Thoracic aorta (tissue), 2 donors: Measurements from ENCODE around the gene STAB2. TPM values are rescaled to one million over a fixed set of nuclear protein-coding genes. Genes with fewer than 3 reads are reported as not detected.

ENCODE experiments used
- ATAC-seq: fragments of 150-250 bp; one replicate; pipeline ENCODE4 v1.8.0; 2017; ENCODE audit warnings: low read depth; ENCODE audit not compliant: insufficient number of reproducible peaks, low FRiP score
- DNase-seq: peaks from one replicate; pipeline ENCODE4 v3.0.0-alpha.2; 2020; ENCODE audit warnings: low spot score
- H3K27ac ChIP-seq, 2 donors: fragments of 200-600 bp; sonication (generic); 1 replicate in 1 of 2; 2 replicates in 1 of 2; pipeline ENCODE4 v1.5.1; 2016; ENCODE audit warnings: mild to moderate bottlenecking in 2 of 2, moderate library complexity in 2 of 2
- H3K27me3 ChIP-seq: fragments of 200-600 bp; sonication (generic); replicated peaks from 2 replicates; pipeline ENCODE4 v1.6.0; 2016; ENCODE audit warnings: mild to moderate bottlenecking; ENCODE audit not compliant: insufficient read depth
- H3K36me3 ChIP-seq: fragments of 200-600 bp; sonication (generic); one replicate; pipeline ENCODE4 v1.5.1; 2016
- H3K4me1 ChIP-seq, 2 donors: fragments of 200-600 bp; sonication (generic); 1 replicate in 1 of 2; 2 replicates in 1 of 2; pipeline versions ENCODE4 v1.5.1 to v1.6.0; 2016; ENCODE audit warnings: low read depth in 2 of 2, mild to moderate bottlenecking in 1 of 2; ENCODE audit not compliant: control insufficient read depth in 1 of 2
- H3K4me3 ChIP-seq: fragments of 200-600 bp; sonication (generic); 2 replicates; pipeline ENCODE4 v1.5.1; 2016; ENCODE audit warnings: mild to moderate bottlenecking
- H3K9me3 ChIP-seq: fragments of 200-600 bp; sonication (generic); 2 replicates; pipeline ENCODE4 v1.5.1; 2016
- CTCF ChIP-seq: fragments of 200-600 bp; sonication (generic); IDR thresholded peaks from one replicate; pipeline ENCODE4 v1.5.1; 2019; ENCODE audit warnings: antibody characterized with exemption
- total RNA-seq, 2 donors: library from RNA; depleted of rRNA; stranded (reverse); fragments of >200 nt; gene quantifications; one replicate each; pipeline versions ENCODE4 v1.1.0 to v1.2.3, GENCODE V29; 2016

STAB2 gene
- total RNA-seq, 2 donors from 2014 or later, result not detected

DNA sequence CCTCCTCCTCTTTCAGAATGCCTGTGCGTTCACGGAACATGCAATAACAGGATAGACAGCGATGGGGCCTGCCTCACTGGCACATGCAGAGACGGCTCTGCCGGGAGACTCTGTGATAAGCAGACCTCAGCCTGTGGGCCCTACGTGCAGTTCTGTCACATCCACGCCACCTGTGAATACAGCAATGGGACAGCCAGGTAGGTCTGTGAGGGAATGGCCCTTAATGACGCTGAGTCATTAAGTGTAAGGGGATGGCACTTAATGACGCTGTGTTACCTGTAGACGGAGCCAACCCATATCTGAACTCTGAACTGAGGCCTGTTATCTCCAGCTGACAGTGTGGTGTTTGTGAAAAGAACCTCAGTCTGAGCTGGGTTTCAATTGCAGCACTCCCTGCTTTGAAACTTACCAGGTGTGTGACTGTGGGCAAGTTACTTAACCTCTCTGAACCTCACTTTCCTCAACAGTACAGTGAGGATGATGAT lies 86.9 kb downstream of the STAB2 start:
- no peaks in the 10 kb centered on the region for H3K9me3 ChIP-seq
- H3K4me3 ChIP-seq, result no peak overlapping the region
- no peak overlapping the region for H3K27ac ChIP-seq
- no peaks in the 10 kb centered on the region for H3K4me1 ChIP-seq
- no peaks in the 10 kb centered on the region for H3K36me3 ChIP-seq
- TF ChIP-seq CTCF, result no peak
- ATAC-seq, result no peak
- no peak for DNase-seq
- no peaks in the 10 kb centered on the region for H3K27me3 ChIP-seq

DNA sequence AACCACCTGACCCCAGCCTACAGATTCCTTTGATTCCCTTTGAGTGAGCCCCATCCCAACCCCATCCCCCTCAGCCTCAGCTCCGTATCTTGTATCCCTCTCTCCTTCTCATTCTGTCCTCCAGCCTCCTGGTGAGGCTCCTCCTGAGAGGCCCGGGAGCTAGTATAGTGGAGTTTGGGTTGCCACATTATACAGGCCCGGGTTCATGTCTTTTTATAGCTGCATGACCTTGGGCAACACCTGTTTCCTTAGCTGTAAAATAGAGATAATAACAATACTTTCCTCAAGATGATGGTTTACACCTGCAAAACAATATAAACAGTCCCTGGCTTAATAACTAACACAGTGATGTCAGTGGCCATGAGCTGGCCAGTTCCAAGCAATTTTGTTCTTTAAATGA lies 89.8 kb downstream of the STAB2 start:
- Histone ChIP-seq H3K27me3 (no peaks in the 10 kb centered on the region), H3K27ac (no peak overlapping the region), H3K4me1 (no peaks in the 10 kb centered on the region), H3K36me3 (no peaks in the 10 kb centered on the region), H3K4me3 (no peak overlapping the region), H3K9me3 (no peaks in the 10 kb centered on the region)
- ATAC-seq, result no peak
- no peak for DNase-seq
- no peak for TF ChIP-seq CTCF

DNA sequence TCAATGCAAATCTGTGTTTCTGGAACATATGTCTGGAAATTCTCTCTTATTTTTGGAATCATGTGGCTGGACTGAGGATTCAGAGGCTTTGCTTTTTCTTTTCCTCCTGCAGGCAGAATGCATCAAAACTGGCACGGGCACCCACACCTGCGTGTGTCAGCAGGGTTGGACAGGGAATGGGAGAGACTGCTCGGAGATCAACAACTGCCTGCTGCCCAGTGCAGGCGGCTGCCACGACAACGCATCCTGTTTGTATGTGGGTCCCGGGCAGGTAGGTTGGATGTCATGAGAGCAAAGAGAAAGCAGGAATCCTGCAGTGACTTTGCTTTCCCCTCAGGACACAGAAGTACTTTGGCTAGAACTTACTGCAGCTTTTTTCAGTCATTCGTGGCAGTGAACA lies 90.3 kb downstream of the STAB2 start:
- Histone ChIP-seq H3K4me1 (no peaks in the 10 kb centered on the region), H3K27me3 (no peaks in the 10 kb centered on the region), H3K36me3 (no peaks in the 10 kb centered on the region), H3K9me3 (no peaks in the 10 kb centered on the region), H3K27ac (no peak overlapping the region), H3K4me3 (no peak overlapping the region)
- TF ChIP-seq CTCF, result no peak
- ATAC-seq (no peak), DNase-seq (no peak)

- ATAC-seq, result no peak
- Histone ChIP-seq H3K27ac (no peak overlapping the region), H3K4me1 (no peaks in the 10 kb centered on the region), H3K9me3 (no peaks in the 10 kb centered on the region), H3K27me3 (no peaks in the 10 kb centered on the region), H3K4me3 (no peak overlapping the region), H3K36me3 (no peaks in the 10 kb centered on the region)
- TF ChIP-seq CTCF, result no peak
- DNase-seq, result no peak
Measured at GRCh38 chr12:103677905-103678304, 90.8 kb downstream of the STAB2 start.

DNA sequence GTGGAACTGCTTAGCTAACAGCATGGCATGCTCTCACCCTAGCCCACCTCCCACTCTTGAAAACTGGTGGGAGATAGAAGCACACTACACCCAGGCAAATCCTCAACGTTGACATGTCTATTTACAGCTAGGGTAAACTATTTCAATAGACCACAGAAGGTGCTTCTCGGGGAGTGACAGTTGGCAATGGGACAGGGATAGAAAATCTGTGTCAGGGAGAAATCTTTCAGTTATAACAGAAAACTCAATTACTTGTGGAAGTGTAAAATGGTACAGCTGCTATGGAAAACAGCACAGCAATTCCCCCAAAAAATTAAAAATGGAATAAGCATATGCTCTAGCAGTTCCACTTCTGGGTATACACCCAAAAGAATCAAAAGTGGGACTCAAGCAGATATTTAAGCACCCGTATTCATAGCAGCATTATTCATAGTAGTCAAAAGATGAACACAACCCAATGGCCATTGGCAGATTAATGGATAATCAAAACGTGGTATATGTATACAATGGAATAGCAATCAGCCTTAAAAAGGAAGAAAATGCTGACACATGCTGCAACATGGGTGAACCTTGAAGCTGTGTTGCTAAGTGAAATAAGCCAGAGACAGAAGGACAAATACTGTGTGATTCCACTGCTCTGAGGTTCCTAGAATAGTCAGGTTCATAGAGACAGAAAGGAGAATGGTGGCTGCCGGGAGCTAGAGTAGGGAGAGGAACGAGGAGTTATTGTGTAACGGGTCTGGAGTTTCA lies 92.5 kb downstream of the STAB2 start:
- Histone ChIP-seq H3K27me3 (no peaks in the 10 kb centered on the region), H3K4me1 (no peaks in the 10 kb centered on the region), H3K27ac (no peak overlapping the region), H3K9me3 (no peaks in the 10 kb centered on the region), H3K36me3 (no peaks in the 10 kb centered on the region), H3K4me3 (no peak overlapping the region)
- ATAC-seq (no peak), DNase-seq (no peak)
- TF ChIP-seq CTCF, result no peak
